Gastroesophageal sphincter (tissue), 4 donors: ENCODE results near the gene SMCHD1. TPM values are rescaled to one million over a fixed set of nuclear protein-coding genes. Genes with fewer than 3 reads are reported as not detected.

ENCODE experiments used
- ATAC-seq: fragments of 150-250 bp; one replicate; pipeline ENCODE4 v1.9.1; 2016; ENCODE audit warnings: mild to moderate bottlenecking, moderate library complexity
- H3K27ac ChIP-seq, 4 donors: fragments of 200-600 bp; sonication (generic) in 3 of 4; 1 replicate in 3 of 4; 2 replicates in 1 of 4; pipeline ENCODE4 v1.5.1; 2016 to 2019
- H3K27me3 ChIP-seq: fragments of 200-600 bp; sonication (generic); one replicate; pipeline ENCODE4 v1.5.1; 2019
- H3K36me3 ChIP-seq, 2 donors: fragments of 200-600 bp; sonication (generic); one replicate each; pipeline ENCODE4 v1.5.1; 2019; ENCODE audit warnings: control low read depth in 1 of 2
- H3K4me1 ChIP-seq, 3 donors: fragments of 200-600 bp; sonication (generic); 1 replicate in 2 of 3; 2 replicates in 1 of 3; pipeline ENCODE4 v1.5.1; 2016 to 2019; ENCODE audit warnings: control low read depth in 2 of 3
- H3K4me3 ChIP-seq, 2 donors: fragments of 200-600 bp; sonication (generic); one replicate each; pipeline ENCODE4 v1.5.1; 2019; ENCODE audit warnings: mild to moderate bottlenecking in 1 of 2, moderate library complexity in 1 of 2
- H3K9me3 ChIP-seq, 3 donors: fragments of 200-600 bp; sonication (generic); one replicate each; pipeline ENCODE4 v1.5.1; 2017 to 2019; ENCODE audit warnings: control low read depth in 2 of 3
- CTCF ChIP-seq, 4 experiments: fragments of 200-600 bp in 2 of 4; fragments of 450-650 bp in 2 of 4; sonication (generic) in 1 of 4; IDR thresholded peaks; one replicate each; pipeline ENCODE4 v1.5.1; 2017 to 2019; ENCODE audit warnings: antibody characterized with exemption in 4 of 4, mild to moderate bottlenecking in 2 of 4, moderate library complexity in 2 of 4
- EP300 ChIP-seq: sonication (generic); formaldehyde crosslinking; IDR thresholded peaks from one replicate; pipeline ENCODE4 v1.6.1; 2017; ENCODE audit warnings: antibody characterized with exemption, mild to moderate bottlenecking
- POLR2A ChIP-seq, 2 donors: fragments of 450-650 bp; IDR thresholded peaks; one replicate each; pipeline ENCODE4 v1.6.1; 2017; ENCODE audit warnings: antibody characterized with exemption in 2 of 2, mild to moderate bottlenecking in 2 of 2, moderate library complexity in 1 of 2
- POLR2AphosphoS5 ChIP-seq: sonication (generic); formaldehyde crosslinking; IDR thresholded peaks from one replicate; pipeline ENCODE4 v1.6.1; 2017; ENCODE audit warnings: antibody characterized with exemption
- WGBS, 2 donors: methylation state at CpG; one replicate each; pipeline ENCODE4 v1.1.5; 2018; ENCODE audit warnings: low coverage in 1 of 2; 5-methylcytosine and 5-hydroxymethylcytosine counted together
- total RNA-seq, 4 donors: library from RNA; depleted of rRNA; stranded (reverse); fragments of >200 nt; gene quantifications; one replicate each; pipeline ENCODE4 v1.1.0, GENCODE V29; 2016

Gene SMCHD1
- total RNA-seq, 4 donors from 2014 or later, result 49.8 to 85.6 (median 68.0) TPM

GRCh38 chr18:2714140-2714539 is 58.6 kb downstream of the SMCHD1 start:
- Histone ChIP-seq H3K27ac (no peak overlapping the region), H3K4me3 (no peak overlapping the region), H3K27me3 (no peaks in the 10 kb centered on the region), H3K9me3 (no peaks in the 10 kb centered on the region), H3K36me3 (peaks cover 0 to 64% of the 10 kb centered on the region in 2 donors), H3K4me1 (peaks cover 0 to 8% (median 0%) of the 10 kb centered on the region in 3 donors)
- ATAC-seq, result no peak
- TF ChIP-seq POLR2AphosphoS5 (no peak), EP300 (no peak), POLR2A (IDR thresholded peaks at IDR 0.05) (no peak), CTCF (IDR thresholded peaks at IDR 0.05) (no peak)

GRCh38 chr18:2715990-2716389 is 60.5 kb downstream of the SMCHD1 start:
- H3K4me3 ChIP-seq, result no peak overlapping the region
- no peaks in the 10 kb centered on the region for H3K9me3 ChIP-seq
- ATAC-seq, result no peak
- H3K27ac ChIP-seq, result no peak overlapping the region
- TF ChIP-seq CTCF (IDR thresholded peaks at IDR 0.05) (no peak), POLR2AphosphoS5 (no peak), EP300 (no peak), POLR2A (IDR thresholded peaks at IDR 0.05) (no peak)
- no peaks in the 10 kb centered on the region for H3K27me3 ChIP-seq
- peaks cover 0 to 8% (median 0%) of the 10 kb centered on the region in 3 donors for H3K4me1 ChIP-seq
- H3K36me3 ChIP-seq, result peaks cover 0 to 69% of the 10 kb centered on the region in 2 donors
- WGBS, 2 donors, result 87 to 95% methylated on average over 2 to 3 of the region's 3 CpGs

- Histone ChIP-seq H3K4me3 (no peak overlapping the region), H3K27me3 (no peaks in the 10 kb centered on the region), H3K9me3 (no peaks in the 10 kb centered on the region), H3K4me1 (peaks cover 0 to 8% (median 0%) of the 10 kb centered on the region in 3 donors), H3K27ac (no peak overlapping the region), H3K36me3 (peaks cover 0 to 71% of the 10 kb centered on the region in 2 donors)
- TF ChIP-seq POLR2A (IDR thresholded peaks at IDR 0.05) (no peak), EP300 (no peak), CTCF (IDR thresholded peaks at IDR 0.05) (no peak), POLR2AphosphoS5 (no peak)
- no peak for ATAC-seq
- 87% methylated on average over 3 of the region's 6 CpGs; no CpG with 5 or more reads in 1 of the 2 donors for WGBS, 2 donors
Measured at GRCh38 chr18:2716394-2717326, 61.1 kb downstream of the SMCHD1 start.

GRCh38 chr18:2717407-2717806 is 61.9 kb downstream of the SMCHD1 start:
- TF ChIP-seq POLR2AphosphoS5, result no peak
- Histone ChIP-seq H3K27ac (no peak overlapping the region), H3K9me3 (no peaks in the 10 kb centered on the region), H3K4me3 (no peak overlapping the region), H3K27me3 (no peaks in the 10 kb centered on the region), H3K4me1 (peaks cover 0 to 8% (median 0%) of the 10 kb centered on the region in 3 donors), H3K36me3 (peaks cover 0 to 71% of the 10 kb centered on the region in 2 donors)
- ATAC-seq, result no peak
- 91 to 94% methylated on average over 4 of the region's 5 CpGs for WGBS, 2 donors

- no peaks in the 10 kb centered on the region for H3K27me3 ChIP-seq
- peaks cover 0 to 8% (median 0%) of the 10 kb centered on the region in 3 donors for H3K4me1 ChIP-seq
- H3K4me3 ChIP-seq, result no peak overlapping the region
- no peak for TF ChIP-seq POLR2AphosphoS5
- TF ChIP-seq EP300, result no peak
- TF ChIP-seq POLR2A (IDR thresholded peaks at IDR 0.05), result no peak
- no peak for TF ChIP-seq CTCF (IDR thresholded peaks at IDR 0.05)
- H3K36me3 ChIP-seq, result peaks cover 0 to 79% of the 10 kb centered on the region in 2 donors
- no peaks in the 10 kb centered on the region for H3K9me3 ChIP-seq
- no peak for ATAC-seq
- 81 to 83% methylated on average over 1 to 2 of the region's 2 CpGs for WGBS, 2 donors
- no peak overlapping the region for H3K27ac ChIP-seq
Measured at GRCh38 chr18:2719040-2719439, 63.5 kb downstream of the SMCHD1 start.
